ENCODE data around the gene CLCN2.

CLCN2 gene

DNA sequence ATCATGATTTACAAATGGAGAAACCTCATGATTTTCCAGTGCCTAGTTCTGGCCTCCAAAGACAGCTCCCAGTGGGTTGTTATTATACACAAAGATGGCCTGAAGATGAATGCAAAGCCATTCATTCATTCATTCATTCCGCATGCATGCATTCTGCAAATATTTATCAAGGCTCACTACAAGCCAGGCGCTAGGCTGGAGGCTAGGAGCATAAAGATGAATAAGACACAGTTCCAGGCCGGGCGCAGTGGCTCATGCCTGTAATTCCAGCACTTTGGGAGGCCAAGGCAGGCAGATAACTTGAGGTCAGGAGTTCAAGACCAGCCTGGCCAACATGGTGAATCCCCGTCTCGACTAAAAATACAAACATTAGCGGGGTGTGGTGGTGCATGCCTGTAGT lies 64.8 kb downstream of the CLCN2 start:
- DNase-seq (ENCODE audit: low read depth in 2 of 2): no peak

Measured in stimulated activated CD4-positive, alpha-beta T cell treated with anti-CD3 and anti-CD28 coated beads, Interleukin-4, amount 100 ng/mL, for 48 hours (primary cell).